K562 (cell line): ENCODE data around the gene LDLRAD3. TPM values are rescaled to one million over a fixed set of nuclear protein-coding genes. Genes with fewer than 3 reads are reported as not detected.

Source experiments
- ATAC-seq: fragments of 200-7000 bp; cut with Tn5 transposase; 3 replicates; pipeline ENCODE4 v1.9.1; 2020; ENCODE audit warnings: moderate library complexity
- BruUV-seq: library from RNA; stranded (reverse); fragments of 400-500 nt; replicated peaks from 2 replicates; lab custom pipeline; 2021; lab: Mats Ljungman, UMichigan
- CTCF ChIA-PET: fragments of 300-600 bp; formaldehyde crosslinking; extraction: SDS; loops from one replicate; lab custom pipeline; 2021; ENCODE audit warnings: low intra/inter-chr PET ratio; lab: Yijun Ruan, JAX
- POLR2A ChIA-PET: fragments of 300-600, 350-650 bp; sonication (Branson Sonifier 250); formaldehyde crosslinking; extraction: SDS; loops from one replicate; lab custom pipeline; 2021; ENCODE audit warnings: antibody characterized with exemption, inconsistent platforms; lab: Yijun Ruan, JAX
- DNase-seq, 4 experiments: peaks; one replicate each; pipeline versions ENCODE4 v3.0.0 to v3.0.0-alpha.2; 2011 to 2018; ENCODE audit warnings: low spot score in 3 of 4, mixed read lengths in 3 of 4; ENCODE audit errors: extremely low read depth in 1 of 4
- FAIRE-seq: peaks from 2 replicates; lab custom pipeline; 2011; peaks lifted over from hg19 to GRCh38; lab: Jason Lieb, UNC
- H2AFZ ChIP-seq: 2 replicates; pipeline ENCODE4 v1.6.0; 2011; ENCODE audit warnings: low read depth, low read length, control low read depth, inconsistent platforms
- H3K27ac ChIP-seq: fragments of 200-600 bp; 3 replicates; pipeline ENCODE4 v1.8.0; 2011; ENCODE audit warnings: low read depth, mild to moderate bottlenecking, control low read depth, inconsistent platforms, low read length, moderate library complexity, mixed read lengths; ENCODE audit errors: extremely low read depth
- H3K27me3 ChIP-seq, 2 experiments: fragments of 300-600 bp in 1 of 2; 2 replicates in 1 of 2; 3 replicates in 1 of 2; pipeline versions ENCODE4 v1.6.0 to v1.8.0; 2011; ENCODE audit warnings: inconsistent platforms in 2 of 2, low read length in 2 of 2, mild to moderate bottlenecking in 1 of 2, mixed read lengths in 1 of 2, moderate library complexity in 1 of 2; ENCODE audit not compliant: control insufficient read depth in 2 of 2, insufficient read depth in 2 of 2
- H3K36me3 ChIP-seq: fragments of 300-600 bp; 3 replicates; pipeline ENCODE4 v1.8.0; 2011; ENCODE audit warnings: mild to moderate bottlenecking, low read length, inconsistent platforms; ENCODE audit not compliant: control insufficient read depth, insufficient read depth
- H3K4me1 ChIP-seq, 2 experiments: fragments of 200-600 bp in 1 of 2; replicated peaks in 1 of 2; 2 replicates in 1 of 2; 3 replicates in 1 of 2; pipeline versions ENCODE4 v1.5.1 to v1.8.0; 2011; ENCODE audit warnings: inconsistent platforms in 2 of 2, low read length in 2 of 2, mild to moderate bottlenecking in 1 of 2, mixed read lengths in 1 of 2, moderate library complexity in 1 of 2; ENCODE audit not compliant: control insufficient read depth in 2 of 2, insufficient read depth in 2 of 2
- H3K4me2 ChIP-seq: 2 replicates; pipeline ENCODE4 v1.6.1; 2011; ENCODE audit warnings: low read length, control low read depth, inconsistent platforms, mixed read lengths; ENCODE audit not compliant: insufficient read depth
- H3K4me3 ChIP-seq: fragments of 200-600 bp; sonication (generic), shearing (Covaris generic); 2 replicates; pipeline ENCODE4 v1.5.1; 2016; ENCODE audit warnings: control low read depth, inconsistent platforms
- H3K79me2 ChIP-seq: fragments of 200-600 bp; 3 replicates; pipeline ENCODE4 v1.8.0; 2011; ENCODE audit warnings: low read length, inconsistent platforms; ENCODE audit not compliant: control insufficient read depth, insufficient read depth
- H3K9ac ChIP-seq, 2 experiments: 2 replicates each; pipeline versions ENCODE4 v1.6.0 to v1.6.1; 2011; ENCODE audit warnings: low read depth in 2 of 2, low read length in 2 of 2, control low read depth in 1 of 2, inconsistent platforms in 1 of 2, mild to moderate bottlenecking in 1 of 2, mixed read lengths in 1 of 2; ENCODE audit not compliant: insufficient read depth in 1 of 2
- H3K9me1 ChIP-seq: one replicate; pipeline ENCODE4 v1.6.0; 2011; ENCODE audit warnings: inconsistent platforms, mild to moderate bottlenecking, low read length, moderate library complexity; ENCODE audit not compliant: control insufficient read depth, insufficient read depth
- H3K9me3 ChIP-seq: replicated peaks from 2 replicates; pipeline ENCODE4 v1.5.1; 2011; ENCODE audit warnings: low read depth, low read length, inconsistent platforms; ENCODE audit not compliant: control insufficient read depth, insufficient read depth
- H4K20me1 ChIP-seq: replicated peaks from 2 replicates; pipeline ENCODE4 v1.6.1; 2011; ENCODE audit warnings: low read length, inconsistent platforms, mixed read lengths; ENCODE audit not compliant: control insufficient read depth, insufficient read depth
- CBX3 ChIP-seq, 2 experiments: IDR thresholded peaks; 1 replicate in 1 of 2; 2 replicates in 1 of 2; pipeline ENCODE4 v1.6.1; 2012; ENCODE audit warnings: inconsistent platforms in 2 of 2, low read length in 2 of 2, borderline replicate concordance in 1 of 2, control low read depth in 1 of 2
- ELK1 ChIP-seq: sonication (generic); formaldehyde crosslinking; IDR thresholded peaks from 2 replicates; pipeline ENCODE4 v1.8.1; 2022; ENCODE audit warnings: missing genetic modification reagents
- HDAC2 ChIP-seq: fragments of 450-650 bp; IDR thresholded peaks from 2 replicates; pipeline ENCODE4 v1.6.1; 2016; ENCODE audit warnings: mild to moderate bottlenecking
- KDM1A ChIP-seq, 2 experiments: fragments of 450-650 bp; IDR thresholded peaks; 2 replicates each; pipeline ENCODE4 v1.6.1; 2016; ENCODE audit warnings: mild to moderate bottlenecking in 2 of 2
- RBM25 ChIP-seq: fragments of 200-400 bp; formaldehyde crosslinking; IDR thresholded peaks from 2 replicates; pipeline ENCODE4 v1.6.1; 2018; ENCODE audit warnings: low read length, low read depth, moderate library complexity; ENCODE audit not compliant: severe bottlenecking
- RCOR1 ChIP-seq, 2 experiments: IDR thresholded peaks; 2 replicates each; pipeline ENCODE4 v1.6.1; 2012; ENCODE audit warnings: low read depth in 2 of 2, low read length in 2 of 2, borderline replicate concordance in 1 of 2, improper control_type of control experiment in 1 of 2
- TRIM25 ChIP-seq: fragments of 450-650 bp; IDR thresholded peaks from 2 replicates; pipeline ENCODE4 v1.7.0; 2016; ENCODE audit warnings: borderline replicate concordance
- TRIM28 ChIP-seq: fragments of 450-650 bp; IDR thresholded peaks from 2 replicates; pipeline ENCODE4 v1.6.1; 2017
- ZBTB40 ChIP-seq, 2 experiments: fragments of 450-650 bp in 1 of 2; sonication (generic) in 1 of 2; formaldehyde crosslinking in 1 of 2; IDR thresholded peaks; 2 replicates each; pipeline versions ENCODE4 v1.7.1 to v1.9.0; 2016 to 2022; ENCODE audit warnings: inconsistent platforms in 1 of 2, mild to moderate bottlenecking in 1 of 2, missing genetic modification reagents in 1 of 2
- ZNF184 ChIP-seq: sonication (generic); formaldehyde crosslinking; IDR thresholded peaks from 2 replicates; pipeline ENCODE4 v1.5.0; 2020; ENCODE audit warnings: missing genetic modification reagents
- in situ Hi-C: fragments of 300-500 bp; cut with MboI; formaldehyde crosslinking; loops from 4 replicates; pipeline ENCODE4 v1.15.0; 2018; ENCODE audit warnings: inconsistent platforms, mixed read lengths
- intact Hi-C: fragments of 100-400 bp; cut with micrococcal nuclease; formaldehyde crosslinking; loops from 2 replicates; pipeline ENCODE4 v1.14.2; 2022
- polyA plus RNA-seq, 8 experiments: library from polyadenylated mRNA; depleted of rRNA in 4 of 8; stranded (reverse) in 5 of 8; unstranded in 3 of 8; fragments of >200 nt; fragmentation: Nextera tagmentation in 2 of 8; fragmentation: Illumina TruSeq in 1 of 8; extraction: Ambion mirVana in 2 of 8; extraction: Trizol in 1 of 8; gene quantifications; 2 replicates each; pipeline versions ENCODE4 v1.2.1 to v1.2.3, GENCODE V29; 2011 to 2014; ENCODE audit warnings: inconsistent platforms in 1 of 8, missing spikeins in 1 of 8
- total RNA-seq, 7 experiments: library from RNA; depleted of rRNA in 6 of 7; stranded (reverse); fragments of >200 nt in 6 of 7; fragmentation: Illumina TruSeq in 2 of 7; extraction: Trizol in 2 of 7; gene quantifications; 2 replicates each; pipeline versions ENCODE4 v1.2.1 to v1.2.3, GENCODE V29; 2011 to 2021; ENCODE audit warnings: low replicate concordance in 1 of 7

LDLRAD3 gene
- total and polyA plus RNA-seq, 9 of the 15 experiments (the other 6 are each of a cell fraction or from before 2014, with no cell fraction given): 0.73 to 7.2 (median 3.5) TPM

- POLR2A ChIA-PET: no interaction called here
- no peaks in the 10 kb centered on the region for H3K9me1 ChIP-seq
- H3K9me3 ChIP-seq: no peaks in the 10 kb centered on the region; the same call in 1 of the 2 replicates
- CTCF ChIA-PET: no interaction called here
- BruUV-seq: no TSS peak
- no peaks in the 10 kb centered on the region for H3K36me3 ChIP-seq
- H3K4me1 ChIP-seq: no peaks in the 10 kb centered on the region; a peak in 1 of 5 replicates
- H2AFZ ChIP-seq: no peak overlapping the region
- H3K79me2 ChIP-seq: no peaks in the 10 kb centered on the region
- DNase-seq (no peak), FAIRE-seq (no peak), ATAC-seq (no peak)
- intact Hi-C loops: no loop called here
- no peak overlapping the region for H3K4me3 ChIP-seq
- H4K20me1 ChIP-seq: no peaks in the 10 kb centered on the region; the same call in 1 of the 2 replicates
- H3K4me2 ChIP-seq: no peak overlapping the region
- peaks cover 0 to 14% of the 10 kb centered on the region in 2 experiments; a peak in 2 of 5 replicates for H3K27me3 ChIP-seq
- in situ Hi-C loops: no loop called here
- H3K9ac ChIP-seq: no peak overlapping the region
- H3K27ac ChIP-seq: no peak overlapping the region
- TF ChIP-seq TRIM28 (peak; percentile 83), RBM25 (peak; percentile 97), TRIM25 (no peak), RCOR1 (IDR thresholded peaks at IDR 0.05; ENCODE audit: borderline replicate concordance in 1 of 2, low read depth in 2 of 2, low read length in 2 of 2) (peak in 1 of 2 experiments; percentile 70; a peak in 1 of 4 replicates), ELK1 (CRISPR knock-in tag) (no peak), CBX3 (IDR thresholded peaks at IDR 0.05; ENCODE audit: borderline replicate concordance in 1 of 2, low read length in 2 of 2) (peak in 1 of 2 experiments; percentile 69; a peak in 1 of 3 replicates), ZBTB40 (IDR thresholded peaks at IDR 0.05) (no peak), ZBTB40 (CRISPR knock-in tag; IDR thresholded peaks at IDR 0.05) (no peak), HDAC2 (0 out of 2 replicates have a peak, but pooled peaks have one; percentile 21), ZNF184 (peak; percentile 99), KDM1A (IDR thresholded peaks at IDR 0.05) (peak in 1 of 2 experiments; percentile 28; a peak in 1 of 4 replicates)
These were observed 276.1 kb downstream of the LDLRAD3 start for GRCh38 chr11:36219996-36220395.
